ENCODE results near the gene SAE1.
A peak's percentile ranks its signal among the peaks of the same experiment; 100 is the strongest.

The SAE1 gene

GRCh38 chr19:47183601-47184000 lies 53.0 kb downstream of the SAE1 start:
- no peaks in the 10 kb centered on the region for H3K9me3 Mint-ChIP-seq
- no peaks in the 10 kb centered on the region for H3K27me3 Mint-ChIP-seq (ENCODE audit: low read depth)
- peaks cover 21% of the 10 kb centered on the region for H3K4me1 Mint-ChIP-seq
- no peak for TF ChIP-seq CTCF (IDR thresholded peaks at IDR 0.05; ENCODE audit: unreplicated experiment in 3 of 3)
- no peak overlapping the region for H3K4me3 Mint-ChIP-seq
- peak overlapping the region; percentile 20 to 74 (median 57) for H3K27ac Mint-ChIP-seq
- H3K36me3 Mint-ChIP-seq (ENCODE audit: low read depth): peaks cover 37% of the 10 kb centered on the region

GRCh38 chr19:47186446-47187334 lies 56.1 kb downstream of the SAE1 start:
- no peaks in the 10 kb centered on the region for H3K27me3 Mint-ChIP-seq (ENCODE audit: low read depth)
- peaks cover 46% of the 10 kb centered on the region for H3K4me1 Mint-ChIP-seq
- no peak for TF ChIP-seq CTCF (IDR thresholded peaks at IDR 0.05; ENCODE audit: unreplicated experiment in 3 of 3)
- H3K9me3 Mint-ChIP-seq: no peaks in the 10 kb centered on the region
- peak overlapping the region; percentile 61 to 87 (median 77) for H3K27ac Mint-ChIP-seq
- H3K36me3 Mint-ChIP-seq (ENCODE audit: low read depth): peaks cover 26% of the 10 kb centered on the region
- H3K4me3 Mint-ChIP-seq: no peak overlapping the region

GRCh38 chr19:47187335-47187655 lies 56.7 kb downstream of the SAE1 start:
- H3K27me3 Mint-ChIP-seq (ENCODE audit: low read depth): no peaks in the 10 kb centered on the region
- peaks cover 46% of the 10 kb centered on the region for H3K4me1 Mint-ChIP-seq
- peaks cover 21% of the 10 kb centered on the region for H3K36me3 Mint-ChIP-seq (ENCODE audit: low read depth)
- TF ChIP-seq CTCF (IDR thresholded peaks at IDR 0.05; ENCODE audit: unreplicated experiment in 3 of 3): no peak
- H3K27ac Mint-ChIP-seq: peak overlapping the region; percentile 61 to 87 (median 77)
- no peaks in the 10 kb centered on the region for H3K9me3 Mint-ChIP-seq
- H3K4me3 Mint-ChIP-seq: no peak overlapping the region

GRCh38 chr19:47187797-47188196 lies 57.2 kb downstream of the SAE1 start:
- H3K27me3 Mint-ChIP-seq (ENCODE audit: low read depth): no peaks in the 10 kb centered on the region
- peaks cover 18% of the 10 kb centered on the region for H3K36me3 Mint-ChIP-seq (ENCODE audit: low read depth)
- H3K9me3 Mint-ChIP-seq: no peaks in the 10 kb centered on the region
- H3K4me3 Mint-ChIP-seq: no peak overlapping the region
- H3K27ac Mint-ChIP-seq: peak overlapping the region; percentile 84 to 92 (median 91)
- peaks cover 46% of the 10 kb centered on the region for H3K4me1 Mint-ChIP-seq
- no peak for TF ChIP-seq CTCF (IDR thresholded peaks at IDR 0.05; ENCODE audit: unreplicated experiment in 3 of 3)

GRCh38 chr19:47188507-47189033 lies 57.9 kb downstream of the SAE1 start:
- no peaks in the 10 kb centered on the region for H3K27me3 Mint-ChIP-seq (ENCODE audit: low read depth)
- TF ChIP-seq CTCF (IDR thresholded peaks at IDR 0.05; ENCODE audit: unreplicated experiment in 3 of 3): no peak
- peaks cover 17% of the 10 kb centered on the region for H3K36me3 Mint-ChIP-seq (ENCODE audit: low read depth)
- H3K9me3 Mint-ChIP-seq: no peaks in the 10 kb centered on the region
- no peak overlapping the region for H3K4me3 Mint-ChIP-seq
- H3K27ac Mint-ChIP-seq: peak overlapping the region; percentile 84 to 92 (median 91)
- peaks cover 43% of the 10 kb centered on the region for H3K4me1 Mint-ChIP-seq

Measured in nephron (organoid).